Gastrocnemius medialis (tissue), 4 donors: ENCODE data around the gene PAK4.

ENCODE experiments used
- CTCF ChIP-seq, 5 experiments: fragments of 450-650 bp in 3 of 5; fragments of 200-600 bp in 2 of 5; sonication (generic) in 2 of 5; IDR thresholded peaks in 4 of 5; conservative IDR thresholded peaks in 1 of 5; 1 replicate in 4 of 5; 2 replicates in 1 of 5; pipeline ENCODE4 v1.5.1; 2016 to 2019; ENCODE audit warnings: antibody characterized with exemption in 5 of 5, mild to moderate bottlenecking in 3 of 5, moderate library complexity in 3 of 5
- POLR2A ChIP-seq, 2 donors: fragments of 450-650 bp; IDR thresholded peaks; one replicate each; pipeline ENCODE4 v1.6.1; 2017; ENCODE audit warnings: antibody characterized with exemption in 2 of 2, mild to moderate bottlenecking in 2 of 2, moderate library complexity in 2 of 2

- TF ChIP-seq POLR2A (IDR thresholded peaks at IDR 0.05) (no peak), CTCF (IDR thresholded peaks at IDR 0.05 in 4 of 5, conservative IDR thresholded peaks at IDR 0.05 in 1 of 5) (no peak)
These were observed 63.4 kb downstream of the PAK4 start for GRCh38 chr19:39188960-39189359.
